Measurements from ENCODE around the gene HERPUD2.

The HERPUD2 gene, protein sequence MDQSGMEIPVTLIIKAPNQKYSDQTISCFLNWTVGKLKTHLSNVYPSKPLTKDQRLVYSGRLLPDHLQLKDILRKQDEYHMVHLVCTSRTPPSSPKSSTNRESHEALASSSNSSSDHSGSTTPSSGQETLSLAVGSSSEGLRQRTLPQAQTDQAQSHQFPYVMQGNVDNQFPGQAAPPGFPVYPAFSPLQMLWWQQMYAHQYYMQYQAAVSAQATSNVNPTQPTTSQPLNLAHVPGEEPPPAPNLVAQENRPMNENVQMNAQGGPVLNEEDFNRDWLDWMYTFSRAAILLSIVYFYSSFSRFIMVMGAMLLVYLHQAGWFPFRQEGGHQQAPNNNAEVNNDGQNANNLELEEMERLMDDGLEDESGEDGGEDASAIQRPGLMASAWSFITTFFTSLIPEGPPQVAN

DNA sequence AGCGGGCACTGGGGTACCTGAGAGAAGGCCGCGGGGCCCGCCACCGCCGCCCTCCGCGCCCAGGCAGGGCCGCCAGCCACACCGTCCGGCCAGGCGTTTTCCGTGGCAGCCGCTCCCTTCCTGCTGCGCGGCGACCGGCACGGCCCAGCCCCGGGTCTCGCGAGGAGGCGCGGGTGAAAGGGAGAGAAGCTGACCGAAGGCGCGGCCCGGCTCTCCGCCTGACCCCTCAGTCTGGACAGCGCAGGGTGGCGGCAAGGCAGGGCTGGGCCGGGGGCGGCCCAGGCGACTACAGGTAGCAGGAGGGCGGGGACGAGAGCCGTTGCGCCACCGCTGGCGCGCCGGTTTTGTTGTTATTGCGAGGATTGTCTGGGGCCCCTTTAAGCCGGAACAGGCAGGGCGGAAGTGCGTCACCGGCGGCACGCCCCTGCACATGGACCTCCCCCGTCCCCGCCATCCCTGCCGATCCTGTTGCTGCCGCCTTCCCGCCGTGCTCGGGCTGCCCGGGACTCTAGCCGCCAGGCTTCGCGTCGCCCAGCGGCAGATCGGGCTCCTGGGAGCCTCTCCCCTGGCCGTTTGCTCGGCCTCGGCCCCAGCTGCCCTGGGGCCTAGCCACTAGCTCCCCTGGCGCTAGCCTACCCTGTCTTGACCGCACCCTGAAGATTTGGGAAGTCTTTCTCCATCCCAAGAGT lies at the start of gene HERPUD2:
HERPUD2 (minus strand) TSS at position 352 of the 689 bp plus-strand sequence. CDS start 805 bp downstream, outside the sequence.
- DNase-seq (ENCODE audit: low spot score): peak; percentile 95

GRCh38 chr7:35738889-35739288 lies 44.0 kb upstream of the HERPUD2 start:
- DNase-seq (ENCODE audit: low spot score): no peak

GRCh38 chr7:35736725-35737124 lies 41.8 kb upstream of the HERPUD2 start:
- DNase-seq (ENCODE audit: low spot score): no peak

GRCh38 chr7:35735396-35735795 lies 40.5 kb upstream of the HERPUD2 start:
- no peak for DNase-seq (ENCODE audit: low spot score)

DNA sequence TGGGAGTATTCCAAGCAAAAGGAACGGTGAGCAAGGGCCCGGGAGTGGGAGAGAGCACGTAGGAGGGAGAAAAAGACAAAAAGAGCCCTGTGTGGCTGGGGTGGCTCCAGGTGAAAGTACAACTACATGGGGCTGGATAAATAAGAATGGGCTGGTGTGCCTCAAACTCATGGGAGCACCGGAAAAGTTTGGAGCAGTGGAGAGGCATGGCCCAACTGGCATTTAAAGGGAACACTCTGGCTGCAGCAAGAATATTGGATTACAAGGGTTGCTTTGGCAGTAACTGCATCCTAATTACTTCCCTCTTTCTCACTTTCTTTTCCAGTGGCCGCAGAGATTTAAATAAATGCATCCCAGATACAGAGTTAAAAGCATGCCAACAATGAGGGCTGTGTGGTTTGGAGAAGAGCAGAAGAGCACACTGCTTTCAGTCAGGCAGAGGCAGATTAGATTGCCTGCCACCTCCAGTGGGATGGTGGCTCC lies 39.1 kb upstream of the HERPUD2 start:
- no peak for DNase-seq (ENCODE audit: low spot score)

DNA sequence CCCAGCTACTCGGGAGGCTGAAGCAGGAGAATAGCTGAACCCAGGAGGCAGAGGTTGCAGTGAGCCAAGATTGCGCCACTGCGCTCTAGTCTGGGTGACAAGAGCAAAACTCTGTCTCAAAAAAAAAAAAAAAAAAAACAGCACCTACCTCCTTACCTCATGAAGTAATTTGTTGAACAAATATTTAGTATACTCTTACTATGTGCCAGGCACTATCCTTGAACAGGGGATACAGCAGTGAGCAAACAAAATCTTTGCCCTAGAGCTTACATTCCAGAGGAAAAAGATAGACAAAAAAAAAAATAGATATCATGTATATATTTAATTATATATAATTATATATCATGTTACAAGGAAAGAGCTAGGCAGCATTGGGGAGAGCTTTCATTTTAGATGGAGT lies 36.4 kb upstream of the HERPUD2 start:
- DNase-seq (ENCODE audit: low spot score): no peak

DNA sequence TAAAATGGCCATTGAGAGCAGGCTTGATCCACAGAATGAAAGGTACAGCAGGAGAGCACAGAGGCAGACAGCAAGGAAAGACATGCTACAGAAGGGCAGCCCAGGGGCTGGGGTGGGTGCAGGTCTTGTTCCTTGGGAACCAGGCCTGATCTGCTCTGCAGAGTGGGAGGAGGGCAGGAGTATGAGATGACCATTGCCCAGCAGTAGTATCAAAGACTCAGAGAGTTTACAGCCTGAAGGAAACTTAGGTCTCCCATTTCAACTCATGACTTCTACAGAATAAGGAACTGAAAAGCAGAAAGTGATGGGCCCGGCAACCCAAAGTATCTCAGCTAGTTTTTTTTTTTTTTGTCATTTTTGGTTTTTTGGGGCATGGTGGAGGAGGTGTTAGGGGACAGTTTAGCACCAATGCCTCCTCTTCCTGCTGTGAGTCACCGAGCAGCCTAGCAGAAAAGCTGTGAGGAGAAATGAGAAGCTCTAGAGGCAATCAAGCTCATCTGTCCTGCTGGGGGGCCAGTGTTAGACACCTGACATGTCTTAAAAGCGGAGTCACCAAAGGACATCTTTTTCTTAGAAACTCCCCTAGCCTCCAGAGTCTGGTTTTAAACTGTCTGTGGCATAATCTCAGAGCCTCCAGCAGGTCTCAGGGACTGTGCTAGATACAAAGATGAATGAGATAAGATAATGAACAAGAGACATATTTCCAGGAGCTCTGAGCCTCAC lies 34.3 kb upstream of the HERPUD2 start:
- DNase-seq (ENCODE audit: low spot score): no peak

DNA sequence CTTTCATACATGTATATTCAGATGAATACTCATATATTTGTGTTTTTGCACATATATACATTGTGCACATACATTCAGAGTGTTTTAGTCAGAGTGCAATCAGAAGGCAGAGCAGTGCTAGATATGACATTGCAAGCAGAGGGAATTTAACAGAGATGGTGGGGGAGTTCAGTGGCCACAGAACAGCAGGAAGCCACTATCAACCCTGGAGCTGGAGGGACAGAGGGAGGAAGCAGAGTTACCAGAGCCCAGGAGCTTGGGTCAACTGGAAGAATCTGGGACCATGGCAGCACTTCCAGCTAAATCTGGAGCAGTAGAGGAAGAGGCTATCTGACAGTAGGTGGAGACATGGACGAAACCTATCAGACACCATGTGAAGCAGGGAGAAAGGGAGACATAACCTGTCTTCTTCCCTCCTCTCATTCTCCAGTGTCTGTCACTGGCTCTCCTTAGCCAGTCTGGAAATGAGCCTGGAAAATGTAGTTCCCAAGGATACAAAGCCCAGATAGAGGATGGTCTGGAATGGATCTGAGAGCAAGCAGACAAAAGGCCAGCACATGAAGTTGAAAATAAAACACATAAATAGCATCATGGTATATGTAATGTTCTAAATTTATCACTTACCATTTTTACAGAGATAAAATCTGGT lies 33.6 kb upstream of the HERPUD2 start:
- DNase-seq (ENCODE audit: low spot score): no peak

DNA sequence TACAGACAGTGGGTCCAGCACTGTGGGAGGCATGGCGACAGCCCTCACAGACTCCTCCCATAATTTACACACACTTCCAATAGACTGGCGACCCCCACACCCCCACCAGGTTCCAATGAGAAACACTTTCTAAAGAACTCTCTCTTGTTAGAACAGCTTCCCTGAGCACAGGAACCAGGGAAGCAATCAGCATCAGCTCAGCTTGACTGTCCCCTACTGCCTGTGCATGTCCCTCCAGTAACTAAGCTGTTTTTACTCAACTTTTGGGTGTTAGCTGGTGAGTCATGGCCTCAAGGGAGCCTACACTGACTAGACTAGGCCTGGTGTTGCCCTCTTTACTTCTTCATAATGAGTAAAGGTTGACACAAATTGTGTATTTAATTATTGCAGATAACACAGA lies 32.6 kb upstream of the HERPUD2 start:
- no peak for DNase-seq (ENCODE audit: low spot score)

- DNase-seq (ENCODE audit: low spot score): no peak
Measured at GRCh38 chr7:35726654-35727053, 31.7 kb upstream of the HERPUD2 start.

DNA sequence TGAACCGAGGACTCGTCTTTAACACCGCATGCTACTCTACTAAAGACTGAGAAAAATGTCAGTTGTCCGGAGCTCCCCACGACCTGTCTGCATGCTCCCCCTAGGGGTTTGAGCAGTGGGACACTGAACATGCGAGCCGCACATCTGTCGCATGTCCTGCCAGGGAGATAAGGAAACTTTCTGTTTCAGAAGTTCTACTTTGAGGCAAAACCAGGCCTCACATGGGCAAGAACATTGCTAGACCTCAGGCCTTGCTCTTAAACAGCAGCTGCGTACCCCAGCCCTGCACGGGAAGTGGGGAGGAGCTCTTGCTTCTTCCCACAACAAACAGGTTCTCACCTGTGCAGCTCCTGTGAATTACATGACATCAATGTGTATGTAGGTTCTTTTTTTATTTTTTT lies 30.3 kb upstream of the HERPUD2 start:
- DNase-seq (ENCODE audit: low spot score): no peak

DNA sequence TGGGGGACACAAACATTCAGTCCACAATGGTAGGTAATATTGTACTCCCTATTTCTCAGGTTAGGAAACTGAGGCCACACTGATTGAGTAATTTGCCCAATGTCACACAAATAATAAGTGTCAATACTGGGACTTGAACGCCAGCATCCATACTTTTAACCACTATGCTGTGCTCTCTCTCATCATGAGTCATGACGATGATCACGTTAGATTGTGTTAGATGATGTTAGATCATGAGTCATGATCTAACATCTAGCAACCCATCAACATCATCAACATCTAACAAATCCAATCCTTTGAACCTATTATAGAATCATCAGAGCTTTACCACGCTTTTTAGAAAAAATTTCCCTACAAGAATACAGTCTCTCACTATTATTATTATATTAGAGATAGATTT lies 28.1 kb upstream of the HERPUD2 start:
- DNase-seq (ENCODE audit: low spot score): no peak

DNA sequence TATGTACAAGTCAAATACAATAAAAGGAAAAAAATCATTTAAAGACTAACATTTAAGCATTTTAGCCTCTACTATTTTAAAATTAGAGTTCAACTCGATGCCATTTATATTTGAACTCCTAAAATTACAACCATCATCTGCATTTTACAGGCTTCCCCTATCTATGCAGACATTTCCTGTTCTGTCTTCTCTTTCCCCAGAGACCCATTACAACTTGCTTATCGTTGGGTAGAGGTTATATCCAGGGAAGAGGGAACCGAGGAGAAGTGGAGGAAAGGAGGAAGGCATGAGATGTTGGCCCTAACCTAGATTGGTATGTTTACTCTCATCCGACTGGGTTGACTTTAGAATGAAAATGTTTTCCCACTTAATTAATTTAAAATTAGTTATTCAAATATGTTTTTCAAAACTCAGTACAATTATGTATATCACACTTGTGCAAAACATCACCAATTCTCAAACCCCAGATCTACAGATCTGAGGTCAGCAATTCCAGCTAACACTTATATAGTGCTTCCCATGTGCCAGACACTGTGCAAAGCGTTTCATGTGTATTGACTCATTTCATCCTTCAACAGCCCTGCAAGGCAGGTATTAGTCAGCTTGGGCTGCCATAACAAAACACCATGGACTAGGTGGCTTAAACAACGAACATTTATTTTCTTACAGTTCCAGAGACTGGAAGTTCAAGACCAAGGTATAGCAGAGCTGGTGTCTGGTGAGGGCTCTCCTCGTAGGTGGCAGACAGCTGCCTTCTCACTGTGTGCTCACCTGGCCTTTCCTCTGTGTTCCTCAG lies 27.3 kb upstream of the HERPUD2 start:
- no peak for DNase-seq (ENCODE audit: low spot score)

DNA sequence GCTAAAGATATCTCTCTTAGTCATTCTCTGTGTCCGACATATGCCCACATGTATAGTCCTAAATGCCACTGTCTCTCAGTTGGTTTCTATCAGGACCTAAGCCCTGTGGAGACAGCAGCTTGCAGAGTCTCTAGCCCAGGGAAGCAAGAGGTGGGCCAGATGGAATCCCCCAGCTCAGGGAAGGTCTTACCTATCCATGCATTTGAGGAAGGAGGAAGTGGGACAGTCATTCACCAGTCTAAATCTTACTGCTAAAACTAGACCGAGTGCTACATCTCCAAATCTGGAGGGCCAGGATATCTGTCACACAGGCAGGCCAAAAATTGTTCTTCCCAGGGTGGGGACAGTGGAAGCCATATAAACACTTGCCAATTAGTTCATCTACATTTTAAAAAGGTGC lies 26.4 kb upstream of the HERPUD2 start:
- DNase-seq (ENCODE audit: low spot score): no peak

DNA sequence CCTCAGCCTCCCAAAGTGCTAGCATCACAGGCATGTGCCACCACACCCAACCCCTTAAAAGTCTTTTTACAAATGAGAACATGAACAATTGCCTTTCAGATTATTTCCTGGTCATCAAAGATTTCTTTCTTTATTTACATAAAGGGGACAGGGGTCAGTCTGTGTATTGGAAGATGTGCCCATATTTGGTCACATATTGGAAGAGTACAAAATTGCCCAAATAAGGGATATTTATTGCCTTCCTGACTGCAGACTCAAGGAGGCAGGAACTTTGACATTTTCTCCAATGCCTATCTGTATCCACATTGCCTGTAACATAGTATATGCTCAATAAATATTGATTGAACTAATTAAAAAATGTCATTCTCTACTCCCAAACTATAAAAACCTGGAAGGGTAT lies 25.9 kb upstream of the HERPUD2 start:
- no peak for DNase-seq (ENCODE audit: low spot score)

DNA sequence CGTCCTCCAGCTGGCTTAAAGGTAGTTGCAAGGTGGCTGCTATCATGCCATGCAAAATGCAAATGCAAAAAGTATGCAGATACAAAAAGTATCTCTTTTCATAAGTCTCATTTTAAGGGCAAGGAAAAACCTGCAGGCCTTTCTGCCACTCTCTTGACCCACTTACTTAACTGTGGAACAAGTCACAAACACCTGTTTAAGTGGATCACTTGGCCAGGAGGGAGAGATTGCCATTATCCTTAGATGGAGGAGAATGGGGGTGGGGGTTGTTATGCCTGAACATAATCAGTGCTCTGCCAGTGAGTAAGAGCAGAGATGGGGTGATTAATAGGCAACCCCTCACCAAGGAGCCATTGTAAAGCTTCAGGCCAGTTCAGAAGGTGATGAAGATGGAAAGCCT lies 25.1 kb upstream of the HERPUD2 start:
- no peak for DNase-seq (ENCODE audit: low spot score)

GRCh38 chr7:35718047-35718446 lies 23.1 kb upstream of the HERPUD2 start:
- no peak for DNase-seq (ENCODE audit: low spot score)

DNA sequence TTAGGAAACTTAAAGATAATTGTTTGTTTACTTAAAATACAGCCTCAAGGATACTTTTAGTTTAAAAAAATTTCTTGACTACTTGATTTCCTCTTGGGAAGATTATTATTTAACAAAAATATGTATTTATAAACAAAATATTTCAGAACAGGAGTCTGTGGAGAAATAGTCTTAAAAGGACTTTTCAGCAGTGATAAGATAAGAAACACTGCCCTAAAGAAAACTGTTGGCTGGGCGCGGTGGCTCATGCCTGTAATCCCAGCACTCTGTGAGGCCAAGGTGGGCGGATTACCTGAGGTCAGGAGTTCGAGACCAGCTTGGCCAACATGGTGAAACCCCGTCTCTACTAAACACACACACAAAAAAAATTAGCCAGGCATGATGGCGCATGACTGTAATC lies 22.6 kb upstream of the HERPUD2 start:
- no peak for DNase-seq (ENCODE audit: low spot score)

GRCh38 chr7:35717013-35717412 lies 22.1 kb upstream of the HERPUD2 start:
- DNase-seq (ENCODE audit: low spot score): no peak

DNA sequence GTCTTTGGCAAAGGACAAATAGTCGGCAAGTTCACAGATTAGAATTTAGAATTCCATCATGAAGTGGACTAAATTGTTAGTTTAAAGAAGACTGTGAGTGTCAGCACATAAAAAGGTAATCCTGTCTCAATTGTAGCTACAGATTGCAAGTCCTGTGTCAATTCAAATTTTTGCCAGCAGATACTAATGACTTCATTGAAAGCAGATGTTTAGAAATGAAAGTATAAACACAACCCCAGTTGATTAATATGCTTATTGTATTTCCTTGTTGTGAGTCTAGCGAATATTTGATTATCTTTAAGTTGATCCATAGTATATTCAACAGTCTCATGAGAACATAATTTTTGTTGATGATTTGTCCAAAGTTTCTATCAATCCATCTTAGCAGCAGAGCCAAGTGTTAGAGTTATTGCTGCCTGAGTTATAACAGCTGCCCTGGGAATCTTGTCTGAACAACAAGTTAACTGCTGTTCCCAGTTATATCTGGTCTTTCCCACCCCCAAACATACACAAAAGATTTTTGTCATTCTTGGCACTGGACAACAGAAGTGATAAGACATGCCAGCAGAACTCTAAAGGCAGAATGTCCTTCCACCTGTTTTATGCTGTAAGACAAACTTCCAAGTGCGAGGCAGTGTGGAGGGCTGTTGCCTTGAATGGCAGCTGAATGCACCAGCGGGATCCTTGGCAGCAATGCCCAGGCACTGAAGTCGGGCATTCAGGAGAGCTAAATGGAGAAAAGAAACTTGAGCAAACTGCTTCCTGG lies 21.3 kb upstream of the HERPUD2 start:
- DNase-seq (ENCODE audit: low spot score): no peak

GRCh38 chr7:35714862-35715261 lies 19.9 kb upstream of the HERPUD2 start:
- DNase-seq (ENCODE audit: low spot score): no peak
